HG02981 (cell line): ENCODE measurements around the gene NTRK3.

ENCODE experiments used
- ATAC-seq: cut with Tn5 transposase; IDR thresholded peaks from one replicate; pipeline ENCODE4 v1.9.1; 2021; ENCODE audit warnings: mild to moderate bottlenecking, moderate library complexity; ENCODE audit not compliant: unreplicated experiment

NTRK3 gene

GRCh38 chr15:88256279-88257230, at the start of gene NTRK3:
Gene NTRK3 (minus strand): TSS chr15:88256739. CDS start chr15:88256153, 586 bp downstream.
- ATAC-seq, result no peak

- ATAC-seq, result no peak
These were observed 46.9 kb upstream of the NTRK3 start for GRCh38 chr15:88303395-88303794.

DNA sequence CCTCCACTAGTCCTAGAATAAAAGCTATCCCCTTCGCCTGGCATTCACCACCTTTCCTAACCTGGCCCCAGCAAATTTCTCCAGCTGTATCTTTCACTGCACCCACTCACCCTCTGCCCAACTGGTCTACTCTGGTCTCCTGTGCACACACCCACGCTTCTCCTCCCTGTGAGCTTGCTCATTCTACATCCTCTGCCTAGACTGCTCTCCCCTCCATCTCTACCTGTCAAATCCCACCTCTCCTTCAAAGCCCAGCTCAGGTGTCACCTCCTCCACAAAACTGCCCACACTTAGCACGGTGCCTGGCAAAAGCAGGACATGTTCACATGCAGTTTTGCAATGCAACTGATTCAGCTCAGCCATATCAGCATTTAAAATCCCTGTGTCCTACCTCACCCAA, 45.8 kb upstream of the NTRK3 start:
- no peak for ATAC-seq

DNA sequence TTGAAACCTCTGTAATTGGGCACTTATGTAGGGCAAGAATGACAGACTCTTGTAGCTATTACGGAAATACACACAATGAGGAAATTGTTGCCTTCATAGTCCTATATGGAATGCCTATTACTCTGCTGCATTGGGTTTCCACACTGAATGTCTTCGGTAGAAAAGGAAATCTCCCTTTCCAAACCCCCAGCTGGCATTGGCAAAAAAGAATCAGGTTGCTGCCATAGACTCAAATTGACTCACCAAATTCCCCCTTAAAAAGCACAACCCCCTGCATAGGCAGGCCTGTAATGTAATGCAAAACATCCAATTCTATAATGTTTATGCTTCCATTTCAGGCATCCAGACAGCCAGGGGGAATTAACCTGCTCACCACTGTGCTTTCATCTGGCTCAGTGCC, 44.8 kb upstream of the NTRK3 start:
- no peak for ATAC-seq

DNA sequence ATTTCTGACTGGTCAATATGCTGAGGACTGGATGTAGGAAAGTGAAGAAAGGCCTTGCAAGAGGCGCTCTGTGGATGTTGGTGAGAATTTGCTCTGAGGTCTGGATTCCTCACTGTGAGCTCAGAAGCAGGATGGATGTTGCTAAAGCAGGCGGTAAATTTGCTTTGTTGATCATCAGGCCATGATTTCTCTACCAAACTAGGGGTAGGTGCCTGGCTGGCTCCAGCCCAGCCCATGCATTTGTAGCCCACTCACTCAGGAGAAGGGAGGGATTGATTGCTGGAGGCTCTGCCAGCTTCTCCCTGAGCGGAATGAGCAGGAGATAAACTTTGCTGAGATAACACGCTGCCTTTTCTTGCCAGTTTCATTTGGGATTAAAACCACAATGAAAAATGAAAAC, 44.3 kb upstream of the NTRK3 start:
- no peak for ATAC-seq

DNA sequence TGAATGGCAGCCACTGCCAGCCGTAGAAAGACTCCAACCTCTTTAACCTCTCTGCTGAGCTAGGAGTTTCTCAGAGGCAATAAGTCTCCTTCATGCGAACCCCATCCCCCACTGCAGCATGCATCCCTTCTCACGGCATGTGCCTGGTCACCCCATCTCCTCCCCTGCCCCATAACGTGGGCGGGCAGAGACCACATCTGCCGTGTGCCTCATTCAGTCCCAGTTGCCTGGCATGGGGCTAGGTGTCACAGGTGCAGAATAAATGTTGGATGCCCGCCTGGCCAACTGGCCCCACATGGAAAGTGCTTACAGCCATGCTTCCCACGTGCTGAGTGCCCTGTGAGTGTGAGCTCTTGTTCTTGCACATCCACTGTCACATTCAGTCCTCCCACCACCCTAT, 43.5 kb upstream of the NTRK3 start:
- ATAC-seq, result no peak

GRCh38 chr15:88299497-88299896, 43.0 kb upstream of the NTRK3 start:
- ATAC-seq, result no peak

- ATAC-seq, result no peak
These were observed 32.1 kb upstream of the NTRK3 start for GRCh38 chr15:88288661-88289060.

DNA sequence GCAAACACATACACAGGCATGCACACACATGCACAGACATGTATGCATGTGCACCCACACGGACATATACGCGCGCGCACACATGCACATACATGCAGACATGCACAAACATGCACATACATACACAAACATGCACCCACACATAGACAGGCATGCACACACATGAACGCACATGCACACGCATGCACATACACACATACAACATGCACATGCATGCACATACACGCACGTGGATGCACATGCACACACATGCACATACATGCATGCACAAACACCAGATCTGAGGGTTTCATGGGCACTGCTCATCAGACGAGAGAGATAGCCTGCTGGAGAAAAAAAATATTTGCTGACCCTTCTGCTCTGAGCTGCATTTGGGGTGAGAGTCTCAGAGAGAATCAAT, 31.7 kb upstream of the NTRK3 start:
- ATAC-seq, result no peak

GRCh38 chr15:88284318-88284998, 27.9 kb upstream of the NTRK3 start:
- no peak for ATAC-seq

- ATAC-seq, result no peak
These were observed 26.1 kb upstream of the NTRK3 start for GRCh38 chr15:88282614-88283013.

DNA sequence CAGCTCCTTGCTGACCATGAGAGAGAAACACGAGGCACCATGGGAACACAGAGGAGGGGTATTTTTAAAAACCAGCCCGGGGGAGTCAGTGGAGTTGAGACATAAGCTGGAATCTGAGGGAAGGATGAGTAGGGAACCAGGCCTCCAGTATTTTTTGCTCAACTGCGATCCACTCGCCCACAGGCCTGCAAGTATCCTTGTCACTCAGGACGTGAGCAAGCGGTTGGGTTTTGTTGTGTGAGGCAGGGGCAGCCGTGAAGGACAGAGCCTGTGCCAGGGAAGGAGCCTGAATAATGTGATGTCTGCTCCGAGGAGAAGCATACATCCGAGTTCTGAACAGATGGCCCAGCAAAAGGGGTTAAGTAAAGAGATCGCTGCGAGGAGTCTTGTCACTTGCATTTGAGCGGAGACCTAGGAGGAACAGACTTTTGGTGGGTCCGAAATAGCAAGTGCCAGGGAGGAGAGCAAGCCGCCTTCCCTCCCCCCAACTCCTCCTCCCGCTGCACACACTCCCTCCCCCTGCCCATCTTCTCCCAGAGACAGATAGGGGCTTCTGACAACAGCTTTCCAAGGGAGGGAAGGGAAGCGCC, 20.4 kb upstream of the NTRK3 start:
- no peak for ATAC-seq

DNA sequence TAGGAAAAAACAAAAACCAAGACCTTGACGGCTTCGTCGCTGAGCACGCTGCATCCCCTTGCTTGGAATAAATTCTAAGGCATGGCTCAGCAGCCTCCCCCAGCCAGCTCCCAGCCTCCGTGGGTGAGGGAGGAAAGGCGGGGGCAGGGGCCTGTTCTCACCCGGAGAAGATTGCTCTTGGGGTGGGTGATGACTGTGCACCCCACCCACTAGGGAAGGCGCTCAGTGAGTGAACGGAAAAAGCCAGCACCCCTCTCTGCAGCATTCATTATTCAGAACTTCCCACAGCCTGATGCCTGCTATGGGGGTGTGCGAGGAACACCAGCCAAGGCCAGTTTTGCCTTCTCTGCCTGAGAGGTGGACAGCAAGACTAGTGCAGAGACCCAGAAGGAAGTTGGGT, 19.3 kb upstream of the NTRK3 start:
- ATAC-seq, result no peak

DNA sequence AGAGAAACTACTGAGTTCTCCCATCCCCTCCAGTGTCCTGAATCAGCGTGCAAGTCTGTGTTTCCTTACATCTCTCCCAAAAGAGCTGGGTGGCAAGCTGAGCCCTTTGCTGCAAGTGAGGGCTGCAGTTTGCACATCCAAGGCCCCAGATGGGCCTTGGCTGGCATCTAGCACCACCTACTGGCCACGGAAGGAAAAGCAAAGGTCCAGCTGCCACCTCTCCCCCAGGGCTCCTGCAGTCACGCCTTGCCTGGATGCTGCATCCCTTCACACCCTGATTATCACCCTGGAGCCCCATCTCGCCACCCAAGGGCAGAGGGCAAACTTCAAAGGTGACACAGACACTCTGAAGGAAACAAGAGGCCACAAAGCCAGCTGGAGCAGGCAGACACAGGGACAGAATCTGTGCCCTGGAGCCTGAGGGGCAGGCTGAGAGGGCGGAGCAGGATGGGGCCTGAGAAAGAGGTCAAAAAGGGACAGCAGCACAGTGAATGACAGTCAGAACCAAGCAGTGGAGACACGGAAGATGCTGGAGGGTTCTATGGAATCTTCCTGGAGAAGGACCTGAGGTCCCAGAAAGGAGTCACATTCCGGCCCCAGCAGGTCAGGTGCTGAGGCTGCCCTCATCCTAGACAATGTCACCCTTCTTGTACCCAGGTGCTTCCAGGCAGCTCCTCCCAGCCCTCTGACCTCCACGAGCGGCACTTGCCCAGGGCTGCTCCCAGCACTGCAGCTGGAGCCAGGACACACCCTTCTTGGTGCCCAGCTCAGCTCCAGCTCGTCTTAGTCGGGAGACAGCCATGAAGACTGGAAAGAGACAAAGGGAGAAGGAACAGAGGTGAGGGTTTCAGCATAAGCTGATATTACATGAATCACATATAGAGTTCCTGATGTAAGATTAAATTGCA, 18.3 kb upstream of the NTRK3 start:
- peak; percentile 80 for ATAC-seq

DNA sequence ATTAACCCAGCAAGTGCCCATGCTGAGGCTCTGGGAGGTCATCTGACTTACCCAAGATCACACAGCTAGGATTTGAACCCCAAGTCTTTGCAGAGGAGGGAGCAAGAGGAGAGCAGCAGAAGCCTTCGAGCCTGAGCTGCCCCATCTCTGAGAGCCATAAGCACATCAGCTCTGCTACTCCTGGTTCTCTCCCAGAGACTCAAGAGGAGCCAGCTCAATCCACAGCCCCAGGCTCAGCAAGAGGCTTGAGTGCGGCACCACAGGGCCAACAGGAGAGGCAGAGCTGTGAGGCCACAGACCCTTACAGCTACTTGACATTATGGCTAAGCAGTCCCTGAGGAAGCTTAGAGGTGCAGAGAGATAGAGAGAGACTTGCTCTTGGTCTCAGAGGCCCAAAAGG, 15.9 kb upstream of the NTRK3 start:
- no peak for ATAC-seq

- ATAC-seq, result no peak
These were observed 13.0 kb upstream of the NTRK3 start for GRCh38 chr15:88269356-88270062.

DNA sequence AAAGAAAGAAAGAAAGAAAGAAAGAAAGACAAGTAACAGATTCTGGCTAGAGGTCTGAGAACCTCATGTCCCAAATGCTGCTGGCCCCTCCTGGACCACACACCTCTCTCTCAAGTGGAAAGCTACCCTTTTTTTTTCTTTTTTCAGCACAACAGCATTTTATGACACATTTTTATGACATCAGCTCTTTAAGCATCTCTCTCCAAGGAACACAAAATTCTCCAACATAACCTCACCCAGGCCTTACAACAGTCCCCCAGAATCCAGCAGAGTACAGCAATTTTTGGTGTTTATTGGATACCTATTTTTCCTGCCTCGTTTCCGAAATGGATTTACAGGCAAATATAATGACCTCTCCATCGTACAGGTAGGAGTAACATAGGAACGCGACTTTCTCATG, 11.2 kb upstream of the NTRK3 start:
- no peak for ATAC-seq

- no peak for ATAC-seq
These were observed 9.6 kb upstream of the NTRK3 start for GRCh38 chr15:88266170-88266569.

GRCh38 chr15:88264622-88265021, 8.1 kb upstream of the NTRK3 start:
- ATAC-seq, result no peak

DNA sequence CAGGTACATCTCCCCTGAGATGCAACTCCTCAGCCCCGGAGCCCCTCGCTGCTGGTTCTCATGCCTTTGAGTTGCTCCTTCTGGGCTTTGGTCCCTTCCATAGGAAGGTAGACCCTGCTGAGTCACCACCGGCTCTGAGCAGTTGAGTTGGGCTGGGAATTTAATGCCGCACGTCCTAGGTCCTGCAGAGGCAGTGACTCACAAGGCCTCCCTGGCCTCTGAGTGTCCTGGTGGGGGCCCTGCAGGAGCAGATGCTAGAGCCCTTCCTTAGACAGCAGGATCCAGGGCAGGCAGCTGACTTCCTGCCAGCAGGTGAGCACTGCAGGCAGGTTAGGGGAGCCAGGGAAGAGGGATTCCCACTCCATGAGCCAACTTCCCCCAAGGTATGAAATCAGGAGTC, 5.5 kb upstream of the NTRK3 start:
- ATAC-seq, result no peak
